Liver (tissue), 9 donors: ENCODE results near the gene CCDC191. TPM values are rescaled to one million over a fixed set of nuclear protein-coding genes. Genes with fewer than 3 reads are reported as not detected.

ENCODE experiments used
- DNase-seq: peaks from one replicate; pipeline ENCODE4 v3.0.0-alpha.2; 2017; ENCODE audit warnings: low spot score
- H3K27ac ChIP-seq, 2 donors: one replicate each; pipeline ENCODE4 v1.7.0; 2013; ENCODE audit warnings: inconsistent platforms in 2 of 2, low read length in 2 of 2, control low read depth in 1 of 2, low read depth in 1 of 2, mild to moderate bottlenecking in 1 of 2
- H3K27me3 ChIP-seq, 4 donors: one replicate each; pipeline versions ENCODE4 v1.6.1 to v1.7.0; 2013; ENCODE audit warnings: low read length in 3 of 4, inconsistent platforms in 1 of 4, mild to moderate bottlenecking in 1 of 4, moderate library complexity in 1 of 4; ENCODE audit not compliant: control insufficient read depth in 4 of 4, insufficient read depth in 4 of 4
- H3K36me3 ChIP-seq, 4 donors: one replicate each; pipeline versions ENCODE4 v1.6.1 to v1.7.0; 2013; ENCODE audit warnings: low read length in 3 of 4, mild to moderate bottlenecking in 3 of 4, low read depth in 1 of 4, moderate library complexity in 1 of 4; ENCODE audit not compliant: control insufficient read depth in 4 of 4, insufficient read depth in 3 of 4
- H3K4me1 ChIP-seq, 4 donors: one replicate each; pipeline versions ENCODE4 v1.6.1 to v1.7.0; 2013; ENCODE audit warnings: low read length in 3 of 4, mild to moderate bottlenecking in 3 of 4, moderate library complexity in 1 of 4; ENCODE audit not compliant: control insufficient read depth in 4 of 4, insufficient read depth in 4 of 4
- H3K4me3 ChIP-seq, 3 donors: one replicate each; pipeline versions ENCODE4 v1.6.1 to v1.7.0; 2013; ENCODE audit warnings: low read length in 3 of 3, control low read depth in 1 of 3, low read depth in 1 of 3, mild to moderate bottlenecking in 1 of 3
- H3K9ac ChIP-seq, 2 donors: one replicate each; pipeline ENCODE4 v1.7.0; 2013; ENCODE audit warnings: low read length in 2 of 2, mild to moderate bottlenecking in 2 of 2, moderate library complexity in 2 of 2, control low read depth in 1 of 2, low read depth in 1 of 2
- H3K9me3 ChIP-seq, 4 donors: one replicate each; pipeline versions ENCODE4 v1.6.1 to v1.7.0; 2013; ENCODE audit warnings: low read length in 3 of 4; ENCODE audit not compliant: control insufficient read depth in 4 of 4
- CTCF ChIP-seq: fragments of 150-350 bp; IDR thresholded peaks from 2 replicates; pipeline ENCODE4 v1.5.1; 2017; ENCODE audit warnings: improper control_type of control experiment, low read depth, low read length; ENCODE audit not compliant: missing input control
- EGR1 ChIP-seq, 2 donors: IDR thresholded peaks; 2 replicates each; pipeline ENCODE4 v1.6.1; 2016 to 2018; ENCODE audit warnings: antibody characterized with exemption in 2 of 2, low read depth in 2 of 2
- FOXA1 ChIP-seq: IDR thresholded peaks from 2 replicates; pipeline ENCODE4 v1.6.1; 2016; ENCODE audit warnings: antibody characterized with exemption
- FOXA2 ChIP-seq: IDR thresholded peaks from 2 replicates; pipeline ENCODE4 v1.6.1; 2016; ENCODE audit warnings: antibody characterized with exemption
- GABPA ChIP-seq, 2 donors: IDR thresholded peaks in 1 of 2; conservative IDR thresholded peaks in 1 of 2; 2 replicates each; pipeline ENCODE4 v1.6.1; 2016; ENCODE audit warnings: antibody characterized with exemption in 2 of 2, mild to moderate bottlenecking in 1 of 2, moderate library complexity in 1 of 2
- HNF4A ChIP-seq, 2 donors: conservative IDR thresholded peaks; 2 replicates each; pipeline ENCODE4 v1.6.1; 2016; ENCODE audit warnings: antibody characterized with exemption in 2 of 2, mild to moderate bottlenecking in 2 of 2
- HNF4G ChIP-seq: IDR thresholded peaks from 2 replicates; pipeline ENCODE4 v1.6.1; 2016; ENCODE audit warnings: antibody characterized with exemption
- NR2F2 ChIP-seq: IDR thresholded peaks from 2 replicates; pipeline ENCODE4 v1.6.1; 2016; ENCODE audit warnings: antibody characterized with exemption
- RAD21 ChIP-seq, 2 donors: IDR thresholded peaks; 2 replicates each; pipeline ENCODE4 v1.6.1; 2016; ENCODE audit warnings: antibody characterized with exemption in 2 of 2, mild to moderate bottlenecking in 2 of 2
- RXRA ChIP-seq, 2 donors: IDR thresholded peaks; 2 replicates each; pipeline ENCODE4 v1.6.1; 2017 to 2018; ENCODE audit warnings: antibody characterized with exemption in 2 of 2, mild to moderate bottlenecking in 1 of 2
- SP1 ChIP-seq: IDR thresholded peaks from 2 replicates; pipeline ENCODE4 v1.6.1; 2018; ENCODE audit warnings: antibody characterized with exemption, mild to moderate bottlenecking
- TAF1 ChIP-seq: conservative IDR thresholded peaks from 2 replicates; pipeline ENCODE4 v1.6.1; 2016; ENCODE audit warnings: antibody characterized with exemption, mild to moderate bottlenecking
- YY1 ChIP-seq: IDR thresholded peaks from 2 replicates; pipeline ENCODE4 v1.6.1; 2016; ENCODE audit warnings: antibody characterized with exemption, mild to moderate bottlenecking
- WGBS: extraction: QIAGEN DNeasy Blood & Tissue Kit; methylation state at CpG from one replicate; pipeline ENCODE4 v1.1.7; 2013; 5-methylcytosine and 5-hydroxymethylcytosine counted together
- polyA plus RNA-seq, 2 donors: library from polyadenylated mRNA; stranded (reverse) in 1 of 2; unstranded in 1 of 2; fragments of 200-250 nt in 1 of 2; fragments of >200 nt in 1 of 2; fragmentation: Nextera tagmentation in 1 of 2; extraction: Ambion mirVana in 1 of 2; gene quantifications; one replicate each; pipeline versions ENCODE4 v1.2.1 to v1.2.3, GENCODE V29; 2013 to 2015
- total RNA-seq, 2 donors: library from RNA; depleted of rRNA; stranded (reverse); fragments of >200 nt; gene quantifications; one replicate each; pipeline ENCODE4 v1.2.3, GENCODE V29; 2014
- TF ChIP-seq, protein P1 (sequence below): IDR thresholded peaks from 2 replicates; pipeline ENCODE4 v1.6.1; 2016; ENCODE audit warnings: antibody characterized with exemption, mild to moderate bottlenecking
- TF ChIP-seq, protein P2 (sequence below): IDR thresholded peaks from 2 replicates; pipeline ENCODE4 v1.6.1; 2016; ENCODE audit warnings: antibody characterized with exemption
- TF ChIP-seq, protein P3 (sequence below): IDR thresholded peaks from 2 replicates; pipeline ENCODE4 v1.6.1; 2016; ENCODE audit warnings: antibody characterized with exemption
- donor health status: healthy.
- donor health status: healthy.
- donor health status: healthy.
- donor health status: healthy.
- donor health status: healthy.

The CCDC191 gene
- total and polyA plus RNA-seq, 4 donors = 0.31 to 1.0 (median 0.80) TPM

DNA sequence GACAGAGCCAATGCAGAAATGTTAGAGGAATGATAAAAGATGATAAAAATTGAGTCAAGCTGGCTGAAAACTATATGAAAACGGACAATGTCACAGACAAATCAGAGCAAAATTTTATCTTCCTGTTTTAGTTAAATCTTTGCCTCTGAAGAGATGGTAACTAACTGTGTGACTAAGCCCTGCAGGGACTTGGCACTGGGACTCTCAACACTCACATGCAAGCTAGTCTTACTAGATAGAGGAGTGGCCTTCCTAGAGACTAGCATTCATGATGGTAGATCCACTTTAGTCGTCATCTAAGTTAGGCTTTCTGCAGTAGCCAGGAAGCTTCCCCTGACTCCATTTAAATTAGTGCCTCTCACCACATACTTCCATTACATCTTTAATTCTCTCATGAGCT lies 4.1 kb downstream of the CCDC191 start:
- WGBS = 92% methylated on average over 2 of the region's 2 CpGs
- Histone ChIP-seq H3K4me1 (peaks cover 0 to 10% (median 8%) of the 10 kb centered on the region in 4 donors), H3K4me3 (no peak overlapping the region), H3K36me3 (no peaks in the 10 kb centered on the region), H3K9ac (no peak overlapping the region), H3K9me3 (no peaks in the 10 kb centered on the region), H3K27me3 (no peaks in the 10 kb centered on the region), H3K27ac (no peak overlapping the region)
- no peak for DNase-seq
- TF ChIP-seq TAF1 (no peak), RAD21 (IDR thresholded peaks at IDR 0.05) (no peak)

- Histone ChIP-seq H3K9ac (no peak overlapping the region), H3K36me3 (no peaks in the 10 kb centered on the region), H3K27ac (no peak overlapping the region), H3K4me3 (no peak overlapping the region), H3K4me1 (no peaks in the 10 kb centered on the region), H3K9me3 (no peaks in the 10 kb centered on the region), H3K27me3 (no peaks in the 10 kb centered on the region)
- TF ChIP-seq, protein P1, sequence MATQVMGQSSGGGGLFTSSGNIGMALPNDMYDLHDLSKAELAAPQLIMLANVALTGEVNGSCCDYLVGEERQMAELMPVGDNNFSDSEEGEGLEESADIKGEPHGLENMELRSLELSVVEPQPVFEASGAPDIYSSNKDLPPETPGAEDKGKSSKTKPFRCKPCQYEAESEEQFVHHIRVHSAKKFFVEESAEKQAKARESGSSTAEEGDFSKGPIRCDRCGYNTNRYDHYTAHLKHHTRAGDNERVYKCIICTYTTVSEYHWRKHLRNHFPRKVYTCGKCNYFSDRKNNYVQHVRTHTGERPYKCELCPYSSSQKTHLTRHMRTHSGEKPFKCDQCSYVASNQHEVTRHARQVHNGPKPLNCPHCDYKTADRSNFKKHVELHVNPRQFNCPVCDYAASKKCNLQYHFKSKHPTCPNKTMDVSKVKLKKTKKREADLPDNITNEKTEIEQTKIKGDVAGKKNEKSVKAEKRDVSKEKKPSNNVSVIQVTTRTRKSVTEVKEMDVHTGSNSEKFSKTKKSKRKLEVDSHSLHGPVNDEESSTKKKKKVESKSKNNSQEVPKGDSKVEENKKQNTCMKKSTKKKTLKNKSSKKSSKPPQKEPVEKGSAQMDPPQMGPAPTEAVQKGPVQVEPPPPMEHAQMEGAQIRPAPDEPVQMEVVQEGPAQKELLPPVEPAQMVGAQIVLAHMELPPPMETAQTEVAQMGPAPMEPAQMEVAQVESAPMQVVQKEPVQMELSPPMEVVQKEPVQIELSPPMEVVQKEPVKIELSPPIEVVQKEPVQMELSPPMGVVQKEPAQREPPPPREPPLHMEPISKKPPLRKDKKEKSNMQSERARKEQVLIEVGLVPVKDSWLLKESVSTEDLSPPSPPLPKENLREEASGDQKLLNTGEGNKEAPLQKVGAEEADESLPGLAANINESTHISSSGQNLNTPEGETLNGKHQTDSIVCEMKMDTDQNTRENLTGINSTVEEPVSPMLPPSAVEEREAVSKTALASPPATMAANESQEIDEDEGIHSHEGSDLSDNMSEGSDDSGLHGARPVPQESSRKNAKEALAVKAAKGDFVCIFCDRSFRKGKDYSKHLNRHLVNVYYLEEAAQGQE = no peak
- TF ChIP-seq RXRA (IDR thresholded peaks at IDR 0.05) (no peak), FOXA2 (no peak), HNF4A (conservative IDR thresholded peaks at IDR 0.05) (no peak), CTCF (no peak), NR2F2 (no peak), SP1 (no peak), YY1 (no peak), FOXA1 (no peak), TAF1 (no peak), HNF4G (no peak)
- TF ChIP-seq, protein P2, sequence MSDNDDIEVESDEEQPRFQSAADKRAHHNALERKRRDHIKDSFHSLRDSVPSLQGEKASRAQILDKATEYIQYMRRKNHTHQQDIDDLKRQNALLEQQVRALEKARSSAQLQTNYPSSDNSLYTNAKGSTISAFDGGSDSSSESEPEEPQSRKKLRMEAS = no peak
- TF ChIP-seq, protein P3, sequence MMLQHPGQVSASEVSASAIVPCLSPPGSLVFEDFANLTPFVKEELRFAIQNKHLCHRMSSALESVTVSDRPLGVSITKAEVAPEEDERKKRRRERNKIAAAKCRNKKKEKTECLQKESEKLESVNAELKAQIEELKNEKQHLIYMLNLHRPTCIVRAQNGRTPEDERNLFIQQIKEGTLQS = no peak
- DNase-seq = no peak
Measured at GRCh38 chr3:114043205-114043604, 13.1 kb downstream of the CCDC191 start.

DNA sequence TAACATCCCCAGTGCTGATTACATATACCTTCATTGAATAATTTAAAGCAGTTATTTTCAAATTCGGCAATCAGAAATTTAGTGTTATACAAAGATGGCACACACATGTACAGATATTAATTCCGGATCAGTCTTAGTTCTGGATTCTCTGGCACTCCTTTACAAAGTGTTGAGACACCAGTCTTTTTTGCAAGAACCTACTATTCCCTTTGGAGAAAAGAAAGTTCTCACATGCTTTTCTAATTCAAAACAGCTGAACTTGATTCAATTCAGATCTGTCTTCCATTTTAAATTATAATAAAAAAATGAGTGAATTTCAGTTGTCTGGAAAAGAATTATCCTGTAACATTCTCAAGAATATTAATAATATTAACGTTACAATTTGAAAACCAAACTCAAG lies 20.4 kb downstream of the CCDC191 start:
- DNase-seq = no peak
- Histone ChIP-seq H3K4me3 (no peak overlapping the region), H3K9me3 (no peaks in the 10 kb centered on the region), H3K9ac (no peak overlapping the region), H3K27me3 (no peaks in the 10 kb centered on the region), H3K4me1 (no peaks in the 10 kb centered on the region), H3K36me3 (peaks cover 0 to 5% (median 3%) of the 10 kb centered on the region in 4 donors), H3K27ac (no peak overlapping the region)
- WGBS = 92% methylated on average over 3 of the region's 3 CpGs
- TF ChIP-seq, protein P1 = no peak
- TF ChIP-seq RXRA (IDR thresholded peaks at IDR 0.05) (no peak), GABPA (IDR thresholded peaks at IDR 0.05 in 1 of 2, conservative IDR thresholded peaks at IDR 0.05 in 1 of 2) (no peak), FOXA2 (no peak), CTCF (no peak), YY1 (no peak), HNF4A (conservative IDR thresholded peaks at IDR 0.05) (no peak), EGR1 (IDR thresholded peaks at IDR 0.05; ENCODE audit: low read depth in 2 of 2) (no peak), SP1 (no peak)
- TF ChIP-seq, protein P2 = no peak
